IPS-11a (cell line): Measurements from ENCODE around the gene TSHR.
"Not testable (repeated sequence)": the region's sequence is repeated elsewhere in the genome, so short reads cannot be mapped to it uniquely, and the experiment has no call there.

Source experiments
- H3K4me3 ChIP-seq: one replicate; pipeline ENCODE4 v1.5.1; 2013; ENCODE audit warnings: low read depth, low read length, control low read depth

The TSHR gene

DNA sequence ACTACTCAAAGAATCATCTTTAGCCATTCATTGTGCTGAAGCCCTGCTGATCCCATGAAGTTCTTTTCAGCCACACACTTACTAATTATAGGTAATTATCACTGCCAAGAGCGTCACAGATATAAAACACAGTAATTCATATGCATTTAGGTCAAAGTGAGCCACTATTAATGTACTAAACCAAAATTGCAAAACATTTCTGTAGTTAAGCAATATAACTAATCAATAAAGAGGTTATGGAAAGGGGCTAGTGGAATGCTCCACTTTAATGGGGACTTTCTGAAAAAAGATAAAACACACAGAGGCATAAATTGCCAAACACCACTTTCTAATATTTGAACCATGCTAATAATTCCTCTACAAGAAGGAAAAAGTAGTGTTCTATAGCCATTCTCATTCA, 7.1 kb upstream of the TSHR start:
- H3K4me3 ChIP-seq, result no peak overlapping the region

DNA sequence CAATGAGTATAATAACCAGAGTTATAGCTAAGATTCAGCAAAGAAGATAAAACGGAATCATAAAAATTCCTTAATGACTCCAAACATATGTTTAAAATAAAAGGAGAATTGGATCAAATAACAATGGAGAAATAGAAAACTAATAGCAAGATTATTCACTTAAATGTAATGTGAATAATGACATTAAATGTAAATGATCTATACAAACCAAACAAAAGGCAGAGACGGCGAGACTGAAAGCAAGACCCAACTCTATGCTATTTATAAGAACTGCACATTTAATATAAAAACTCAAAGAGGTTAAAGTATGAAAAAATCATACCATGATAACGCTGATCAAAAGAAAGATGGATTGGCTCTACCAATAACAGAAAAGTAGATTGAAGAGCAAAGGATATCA, 3.9 kb upstream of the TSHR start:
- H3K4me3 ChIP-seq, result no peak overlapping the region

DNA sequence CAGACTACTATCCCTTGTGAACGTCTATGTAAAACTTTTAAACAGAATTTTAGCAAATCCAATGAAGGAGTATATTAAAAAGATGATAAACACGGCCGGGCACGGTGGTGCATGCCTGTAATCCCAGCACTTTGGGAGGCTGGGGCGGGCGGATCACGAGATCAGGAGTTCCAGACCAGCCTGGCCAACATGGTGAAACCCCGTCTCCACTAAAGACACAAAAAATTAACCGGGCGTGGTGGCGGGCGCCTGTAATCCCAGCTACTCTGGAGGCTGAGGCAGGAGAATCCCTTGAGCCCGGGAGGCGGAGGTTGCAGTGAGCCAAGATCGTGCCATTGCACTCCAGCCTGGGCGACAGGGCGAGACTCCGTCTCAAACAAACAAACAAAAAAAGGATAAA, 2.2 kb upstream of the TSHR start:
- not testable (repeated sequence) for H3K4me3 ChIP-seq

DNA sequence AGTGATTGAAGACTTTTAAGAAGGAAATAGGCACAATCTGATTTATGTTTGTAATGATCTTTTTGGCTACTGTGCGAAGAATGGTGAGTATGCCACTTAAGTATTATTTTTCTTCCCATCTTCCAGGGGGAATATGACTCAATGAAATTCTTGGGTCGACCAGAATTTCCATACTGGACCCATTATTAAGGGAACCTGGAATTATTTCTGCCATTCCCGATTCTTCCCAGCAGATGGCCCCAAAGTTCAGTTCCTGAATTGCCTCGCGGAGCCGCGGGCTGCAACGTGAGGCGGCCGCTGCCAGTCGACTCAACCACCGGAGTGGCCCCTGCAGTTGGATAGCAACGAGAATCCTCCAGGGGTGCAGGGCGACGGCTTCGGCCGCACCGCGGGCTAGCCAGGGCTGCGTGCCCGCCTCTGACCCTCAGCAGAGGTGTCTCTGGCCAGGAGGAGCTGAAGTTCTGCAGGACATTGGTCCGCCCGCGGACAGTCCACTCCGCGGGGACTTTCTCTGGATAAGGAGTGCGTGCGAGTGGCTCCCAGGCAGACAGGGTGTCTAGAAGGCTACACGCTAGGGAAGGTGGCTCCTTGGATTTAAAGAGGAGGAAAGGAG, 628 bp upstream of the TSHR start:
- H3K4me3 ChIP-seq, result peak overlapping the region; percentile 51

DNA sequence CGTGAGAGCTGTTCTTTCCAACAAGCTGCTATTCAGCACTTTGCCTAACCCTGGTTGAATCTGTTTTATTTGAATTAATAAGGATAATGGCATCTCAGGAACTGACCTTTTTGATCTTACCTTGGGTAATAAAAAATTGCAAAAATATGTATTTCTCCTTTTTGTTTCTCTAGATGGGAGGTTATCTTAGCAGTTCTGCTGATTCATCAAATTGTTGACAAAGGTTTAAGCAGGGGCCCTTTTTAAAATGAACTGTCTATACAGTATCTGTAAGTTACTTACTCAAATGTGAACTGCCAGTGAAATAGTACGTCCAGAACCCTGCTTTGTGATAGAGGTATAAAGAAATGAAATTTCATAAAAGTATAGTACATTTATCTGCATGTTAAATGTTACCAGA, 681 bp downstream of the TSHR start:
- no peak overlapping the region for H3K4me3 ChIP-seq

DNA sequence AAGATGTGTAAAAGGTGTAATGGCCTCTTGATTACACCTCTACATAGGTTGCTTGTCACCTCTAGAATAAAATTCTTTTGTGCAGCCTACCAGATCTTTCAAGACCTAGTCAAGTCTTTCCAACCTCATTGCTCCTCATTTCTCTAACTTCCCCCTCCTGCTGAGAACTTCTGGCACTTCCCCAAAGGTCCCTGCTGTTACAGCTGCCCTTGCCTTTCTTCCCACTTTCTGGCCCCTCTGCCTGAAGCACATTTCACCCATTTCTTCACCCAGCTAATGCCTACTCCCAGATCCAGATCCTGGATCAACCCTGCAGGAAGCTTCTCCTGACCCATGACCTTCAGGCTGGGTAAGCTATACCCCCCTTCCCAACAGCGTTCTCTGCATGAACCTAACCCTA, 1.5 kb downstream of the TSHR start:
- H3K4me3 ChIP-seq, result no peak overlapping the region

DNA sequence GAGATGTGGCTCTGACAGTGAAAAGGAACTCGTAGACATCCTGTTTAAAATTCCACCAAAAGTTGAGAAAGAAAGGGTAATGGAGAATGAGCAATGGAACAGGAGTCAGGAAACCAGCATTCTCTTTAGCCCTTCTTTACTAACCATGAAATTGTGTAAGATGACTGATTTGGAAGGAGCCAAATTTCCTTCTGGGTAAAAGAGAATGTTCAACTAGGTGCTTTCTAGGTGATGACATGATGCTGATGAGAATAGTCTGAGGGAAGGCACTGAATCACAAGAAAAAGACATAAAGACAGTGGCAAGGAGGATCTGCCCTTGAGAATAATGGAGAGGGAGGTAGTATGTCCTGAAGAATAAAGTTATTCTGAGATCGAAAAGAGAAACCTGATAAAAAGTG, 2.2 kb downstream of the TSHR start:
- no peak overlapping the region for H3K4me3 ChIP-seq

DNA sequence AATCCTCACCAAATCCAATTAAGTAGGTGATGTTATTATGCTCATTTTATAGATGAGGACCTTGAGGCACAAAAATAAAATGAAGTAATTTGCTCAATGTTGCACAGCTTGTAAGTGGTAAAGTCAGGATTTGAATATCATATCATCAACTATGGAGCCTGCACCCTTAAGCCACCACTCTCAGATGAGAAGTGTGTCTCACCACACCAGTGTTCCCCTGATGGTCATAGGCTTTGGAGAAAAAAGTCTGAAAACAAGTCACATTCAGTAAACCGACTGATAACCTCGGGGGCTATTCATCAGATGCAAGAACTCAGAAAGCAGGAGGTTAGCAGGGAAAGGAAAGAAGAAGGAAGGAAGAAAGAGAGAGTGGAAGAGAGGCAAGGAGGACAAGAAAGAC, 2.8 kb downstream of the TSHR start:
- no peak overlapping the region for H3K4me3 ChIP-seq

DNA sequence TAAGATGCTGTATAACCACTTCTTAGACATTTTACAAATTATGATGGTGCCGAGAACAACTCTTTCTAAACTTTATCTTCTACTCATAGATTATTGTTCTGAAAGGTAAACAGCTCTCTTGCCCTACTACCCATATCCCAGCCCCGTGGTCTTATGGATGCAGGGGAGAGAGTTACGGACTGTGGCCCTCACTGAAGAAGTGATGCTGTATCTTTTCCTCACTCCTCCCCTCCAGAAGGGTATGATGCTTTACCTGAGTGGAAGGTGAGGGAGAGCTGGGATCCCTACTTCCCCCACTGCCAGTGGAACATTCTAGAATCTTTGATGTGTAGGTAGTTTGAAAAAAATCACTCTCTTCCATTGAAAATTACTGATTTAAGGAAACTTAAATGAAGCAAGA, 3.5 kb downstream of the TSHR start:
- no peak overlapping the region for H3K4me3 ChIP-seq

DNA sequence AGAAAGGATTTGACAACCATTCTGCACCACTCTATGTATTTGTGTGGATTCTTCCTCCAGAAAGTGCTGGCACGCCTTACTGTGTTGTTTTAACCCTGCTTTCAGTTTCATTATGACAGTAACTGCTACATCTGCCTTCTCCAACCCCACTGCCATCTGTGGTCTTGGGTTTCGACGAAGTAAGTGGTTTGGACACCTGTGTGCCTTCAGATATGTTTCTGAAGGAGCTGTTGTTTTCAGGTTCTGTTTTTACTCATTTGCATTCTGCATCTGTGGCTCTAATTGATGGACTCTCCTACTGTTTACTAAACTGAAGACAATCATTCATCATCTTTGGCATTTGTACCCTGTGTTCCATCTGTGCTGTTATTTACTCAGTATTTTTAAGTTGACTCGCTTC, 4.1 kb downstream of the TSHR start:
- H3K4me3 ChIP-seq, result no peak overlapping the region

DNA sequence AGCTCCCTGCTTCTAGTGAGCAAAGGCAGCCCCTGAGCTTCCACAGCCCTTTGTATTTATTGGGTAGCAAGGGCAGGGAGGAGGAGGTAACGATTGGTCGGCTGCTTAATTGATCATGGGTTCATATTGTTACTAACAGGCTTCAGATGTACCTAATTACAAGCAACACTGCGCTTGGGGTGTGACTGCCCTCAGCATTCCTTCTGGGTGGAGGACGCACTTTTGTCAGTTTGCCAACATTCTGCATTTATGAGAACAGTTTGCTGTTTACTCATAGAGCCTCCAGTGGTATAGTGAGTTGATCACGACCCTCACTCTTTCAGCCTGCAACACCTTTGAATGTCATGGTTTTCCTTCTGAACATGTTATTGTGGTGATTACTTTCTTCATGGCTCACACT, 9.6 kb downstream of the TSHR start:
- no peak overlapping the region for H3K4me3 ChIP-seq

DNA sequence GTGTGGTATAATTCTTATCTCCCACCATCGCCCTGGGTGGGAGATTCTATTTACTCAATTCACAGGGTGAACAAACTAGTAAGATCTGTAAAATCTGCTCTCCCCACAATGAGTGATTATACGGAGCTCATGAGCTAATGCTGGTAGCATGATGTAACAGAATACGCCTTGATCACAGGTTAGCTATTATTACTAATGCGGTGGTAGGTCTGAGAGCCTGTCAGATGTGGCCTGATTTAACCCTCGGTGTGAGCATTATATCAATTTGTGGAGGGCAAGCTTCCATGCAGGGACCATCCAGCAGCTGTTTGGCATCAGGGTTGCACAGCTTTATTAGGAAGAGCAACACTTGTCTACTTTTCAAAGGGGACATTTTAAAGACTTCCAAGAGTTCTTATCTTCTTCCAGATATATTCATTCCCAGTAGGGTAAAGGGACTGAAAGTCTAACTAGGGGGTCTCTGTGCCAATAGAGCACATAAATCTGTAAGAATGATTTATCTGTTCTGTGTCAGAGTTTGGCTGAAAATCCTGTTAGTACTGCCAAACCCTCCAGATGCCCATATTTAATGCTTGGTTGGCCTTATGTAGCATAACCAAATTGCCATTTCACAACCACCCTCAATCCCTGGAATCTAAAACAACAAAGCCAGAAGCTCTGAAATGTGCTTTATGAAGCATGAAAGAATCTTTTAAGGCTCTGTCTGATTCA, 18.7 kb downstream of the TSHR start:
- no peak overlapping the region for H3K4me3 ChIP-seq

DNA sequence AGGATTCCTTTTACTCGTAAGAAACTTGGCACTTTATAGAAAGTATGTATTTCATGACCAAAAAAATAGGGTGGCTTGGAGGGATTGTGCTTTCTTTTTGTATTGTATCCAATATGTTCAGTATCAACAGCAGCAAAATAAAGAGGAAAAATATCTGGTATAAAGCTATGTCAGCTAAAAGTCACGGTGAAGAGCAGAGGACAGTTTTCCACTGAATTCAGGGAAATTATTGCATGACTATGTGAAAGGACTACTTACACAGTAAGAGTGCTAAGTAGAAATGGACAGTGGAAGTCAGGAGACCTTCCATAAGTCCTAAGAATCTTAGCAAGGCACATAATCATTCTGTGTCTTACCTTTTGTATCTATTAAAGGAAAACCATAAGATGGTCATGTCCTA, 19.3 kb downstream of the TSHR start:
- H3K4me3 ChIP-seq, result no peak overlapping the region

DNA sequence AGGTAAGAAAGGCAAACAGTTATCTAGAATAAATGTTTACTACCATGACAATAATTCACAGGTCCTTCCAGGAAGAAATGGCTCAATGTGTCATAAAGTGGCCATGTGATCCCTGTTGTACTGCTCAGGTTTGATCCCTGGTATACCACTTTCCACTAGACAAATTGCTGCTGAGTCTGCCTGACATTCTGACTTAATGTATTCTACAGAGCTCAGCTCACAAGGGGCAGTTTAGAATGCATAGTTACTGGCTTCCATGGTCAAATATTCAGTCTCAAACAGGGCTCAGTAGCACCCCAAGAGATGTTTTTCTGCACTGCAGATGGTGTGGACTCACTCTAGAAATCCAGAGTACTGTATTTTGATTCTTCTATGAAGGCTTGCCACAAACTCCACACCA, 21.8 kb downstream of the TSHR start:
- no peak overlapping the region for H3K4me3 ChIP-seq

DNA sequence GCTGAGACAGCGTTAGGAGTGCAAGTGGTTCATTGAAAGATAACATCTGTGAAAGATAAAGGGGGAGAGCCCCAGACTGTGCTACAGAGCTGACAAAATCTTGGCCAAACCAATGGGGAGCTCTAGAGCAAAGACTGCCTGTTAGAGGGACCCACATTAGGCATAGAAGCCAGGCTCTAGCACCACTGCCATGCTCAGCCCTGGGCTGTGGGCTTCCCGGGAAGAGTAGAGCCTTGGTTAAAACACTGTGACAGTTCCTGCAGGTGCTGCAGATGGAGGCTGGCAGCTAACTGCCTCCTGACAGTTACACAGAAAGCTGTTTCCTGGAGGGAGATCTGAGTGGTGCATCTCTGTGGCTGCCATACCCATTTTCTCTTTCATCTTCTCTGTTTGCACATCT, 23.0 kb downstream of the TSHR start:
- no peak overlapping the region for H3K4me3 ChIP-seq

DNA sequence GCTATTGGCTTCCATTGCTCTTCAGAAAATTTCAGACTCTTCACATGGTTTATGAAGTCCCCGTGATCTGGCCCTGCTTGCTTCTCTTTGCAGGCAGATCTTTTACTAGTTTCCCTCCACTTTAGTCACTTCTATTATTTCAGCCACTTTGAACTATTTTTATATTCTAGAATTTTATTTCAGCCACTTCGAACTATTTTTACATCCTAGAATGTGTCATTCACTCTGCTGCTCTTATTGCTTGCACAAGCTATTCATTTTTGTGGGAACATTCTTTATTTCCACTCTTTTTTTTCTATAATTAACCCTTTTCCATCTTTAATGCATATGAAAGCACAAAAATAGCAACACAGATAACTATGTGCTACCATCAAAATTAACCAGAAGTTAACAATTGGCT, 24.5 kb downstream of the TSHR start:
- H3K4me3 ChIP-seq, result no peak overlapping the region

DNA sequence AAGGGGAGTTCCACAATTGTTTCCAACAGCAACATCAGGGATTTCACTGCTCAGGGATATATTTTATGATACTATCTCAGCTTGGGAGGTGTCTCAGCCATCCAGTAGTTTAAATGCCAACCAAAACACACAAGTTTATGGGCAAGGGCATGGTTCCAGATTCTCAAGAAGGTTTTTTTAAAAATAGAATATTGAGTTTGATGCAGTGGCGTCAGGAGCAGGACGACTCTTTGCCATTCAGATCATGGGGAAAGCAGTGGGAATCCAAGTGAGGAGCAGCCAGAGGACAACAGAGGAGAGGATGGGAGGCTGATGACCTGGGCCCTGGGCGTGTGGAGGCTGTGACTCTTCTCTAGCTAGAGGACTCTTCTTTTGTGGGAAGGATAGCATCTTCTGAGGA, 25.7 kb downstream of the TSHR start:
- H3K4me3 ChIP-seq, result no peak overlapping the region

DNA sequence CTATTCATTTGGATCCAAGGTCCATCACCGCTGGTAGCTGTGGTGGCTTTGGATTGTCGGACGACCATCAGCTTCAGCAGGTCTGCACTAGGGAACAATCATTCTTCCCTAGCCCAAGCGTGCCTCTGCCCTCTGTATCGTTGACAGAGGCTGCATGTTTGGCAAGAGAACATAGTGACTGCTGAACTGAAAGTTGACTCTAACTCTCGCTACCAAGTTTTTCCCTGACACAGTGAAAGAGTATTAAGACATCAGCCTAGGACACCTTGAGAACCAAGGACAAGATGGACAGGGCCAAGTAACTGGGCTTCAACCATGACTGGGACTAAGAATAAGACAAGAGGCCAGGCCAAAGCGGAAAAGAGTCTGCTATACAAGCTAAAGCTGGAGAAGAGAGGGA, 26.3 kb downstream of the TSHR start:
- no peak overlapping the region for H3K4me3 ChIP-seq

DNA sequence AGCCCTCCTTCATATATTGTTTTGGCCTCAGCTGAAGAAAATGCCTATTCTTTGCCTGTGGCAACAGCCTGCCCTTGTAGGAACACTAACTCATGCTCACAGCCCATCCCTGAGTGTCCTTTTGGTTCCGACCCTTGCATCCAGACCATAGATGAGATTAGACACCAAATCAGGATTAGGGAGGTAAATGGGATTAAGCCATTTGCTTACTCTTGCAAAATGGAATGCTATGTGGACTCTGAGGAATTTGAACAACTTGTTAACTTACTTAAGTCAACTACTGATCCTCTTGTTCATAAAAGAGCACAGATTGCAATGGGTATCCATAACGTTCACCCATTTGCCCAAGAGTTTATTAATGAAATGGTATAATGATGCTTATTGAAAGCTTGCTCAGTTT, 27.3 kb downstream of the TSHR start:
- no peak overlapping the region for H3K4me3 ChIP-seq

DNA sequence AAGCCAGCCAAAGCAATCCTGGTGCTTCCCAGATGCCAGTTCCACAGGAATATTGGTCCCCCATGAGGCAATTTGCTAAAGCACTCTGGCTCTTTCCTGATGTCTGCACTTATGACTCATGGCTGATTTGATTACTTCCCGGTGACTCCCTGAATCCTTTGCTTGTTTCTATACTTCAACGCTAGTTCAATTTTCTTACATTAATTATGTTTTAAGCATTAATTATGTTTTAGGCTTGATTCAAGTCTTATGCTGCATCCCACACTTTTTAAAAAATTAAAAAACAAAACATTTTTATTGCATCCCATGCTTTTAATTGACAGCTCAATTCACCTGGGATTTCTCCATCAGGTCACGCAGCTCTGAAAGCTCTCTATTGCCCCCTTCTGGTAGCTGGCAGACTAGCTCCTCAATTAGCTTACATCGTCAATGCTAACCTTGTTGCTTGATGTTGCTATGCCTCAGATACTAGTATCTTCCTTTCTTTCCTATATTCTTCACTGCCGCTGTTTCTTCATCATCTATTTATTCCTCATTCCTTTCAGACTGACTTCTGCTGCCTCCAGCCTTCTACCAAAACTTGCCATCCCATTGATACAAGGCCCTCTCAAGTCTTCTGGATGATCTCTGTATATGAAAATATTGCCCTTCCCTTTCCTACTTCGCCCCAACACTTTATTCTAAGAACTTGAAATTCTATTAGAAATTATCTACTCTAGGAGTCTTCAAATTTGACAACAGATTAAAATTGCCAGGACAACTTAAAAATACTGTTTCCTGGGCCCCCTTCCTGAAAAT, 32.0 kb downstream of the TSHR start:
- no peak overlapping the region for H3K4me3 ChIP-seq

DNA sequence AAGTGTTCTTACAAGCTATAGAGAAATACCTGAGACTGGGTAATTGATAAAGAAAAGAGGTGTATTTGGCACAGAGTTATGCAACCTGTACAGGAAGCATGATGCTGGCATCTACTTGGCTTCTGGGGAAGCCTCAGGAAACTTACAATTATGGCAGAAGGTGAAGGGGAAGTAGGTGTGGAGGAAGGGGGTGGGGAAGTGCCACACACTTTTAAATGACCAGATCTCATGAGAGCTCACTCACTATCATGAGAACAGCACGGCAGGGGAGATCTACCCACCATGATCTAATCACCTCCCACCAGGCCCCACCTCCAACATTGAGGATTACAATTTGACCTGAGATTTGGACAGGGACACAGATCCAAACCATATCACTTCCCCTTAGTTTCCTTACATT, 32.8 kb downstream of the TSHR start:
- H3K4me3 ChIP-seq, result no peak overlapping the region

DNA sequence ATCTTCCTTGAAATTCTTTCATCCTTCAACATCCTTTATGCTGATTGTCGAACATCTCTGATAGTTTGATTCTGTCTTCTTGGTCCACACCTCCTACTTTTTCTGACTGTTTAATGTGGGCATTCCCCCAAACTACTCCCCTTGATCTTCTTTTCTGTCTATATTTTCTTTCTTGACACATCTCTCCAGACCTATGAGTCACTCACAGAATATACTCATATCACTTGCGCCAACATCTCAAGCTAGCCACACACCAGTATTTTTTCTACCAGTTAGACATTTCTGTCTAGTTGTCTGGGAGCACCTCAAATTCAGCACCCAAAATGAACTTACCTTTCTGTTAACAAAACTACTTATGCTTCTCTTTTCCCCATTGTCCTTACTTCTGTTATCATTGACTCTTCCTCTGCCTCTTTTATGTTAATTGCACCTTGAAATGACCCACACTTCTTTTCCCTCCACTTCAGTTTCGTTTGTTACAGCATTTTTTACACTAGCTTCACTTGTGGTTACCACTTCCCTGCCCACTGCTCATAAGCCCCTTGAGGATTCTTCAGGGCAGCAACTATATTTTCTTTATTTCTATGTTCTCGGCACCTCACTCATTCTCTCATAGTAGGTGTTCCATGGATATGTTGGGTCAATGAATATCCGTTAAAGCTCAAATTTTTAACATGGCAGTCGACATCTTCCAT, 33.5 kb downstream of the TSHR start:
- H3K4me3 ChIP-seq, result no peak overlapping the region
